GM12872 (cell line): Measurements from ENCODE around the gene CCDC32.

Source experiments
- TF ChIP-seq, protein P1 (sequence below): IDR thresholded peaks from 3 replicates; pipeline ENCODE4 v1.5.1; 2011; ENCODE audit warnings: low read depth, mild to moderate bottlenecking, low read length, moderate library complexity; ENCODE audit not compliant: insufficient read depth

CCDC32 gene

DNA sequence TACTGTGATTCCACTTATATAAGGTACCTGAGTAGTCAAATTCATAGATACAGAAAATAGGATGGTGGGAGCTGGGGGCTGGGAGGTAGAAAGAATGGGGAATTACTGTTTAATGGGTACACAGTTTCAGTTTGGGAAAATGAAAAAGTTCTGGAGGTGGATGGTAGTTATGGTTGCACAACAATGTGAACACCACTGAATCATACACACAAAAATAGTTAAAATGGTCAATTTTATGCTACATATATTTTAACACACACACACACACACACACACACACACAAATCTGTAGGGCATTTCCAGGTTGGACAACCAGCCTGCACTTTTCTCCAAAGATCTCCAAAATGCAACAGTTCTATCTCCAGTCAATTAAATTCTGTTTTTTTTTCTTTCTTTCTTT, 1.4 kb downstream of the CCDC32 start:
- TF ChIP-seq, protein P1, sequence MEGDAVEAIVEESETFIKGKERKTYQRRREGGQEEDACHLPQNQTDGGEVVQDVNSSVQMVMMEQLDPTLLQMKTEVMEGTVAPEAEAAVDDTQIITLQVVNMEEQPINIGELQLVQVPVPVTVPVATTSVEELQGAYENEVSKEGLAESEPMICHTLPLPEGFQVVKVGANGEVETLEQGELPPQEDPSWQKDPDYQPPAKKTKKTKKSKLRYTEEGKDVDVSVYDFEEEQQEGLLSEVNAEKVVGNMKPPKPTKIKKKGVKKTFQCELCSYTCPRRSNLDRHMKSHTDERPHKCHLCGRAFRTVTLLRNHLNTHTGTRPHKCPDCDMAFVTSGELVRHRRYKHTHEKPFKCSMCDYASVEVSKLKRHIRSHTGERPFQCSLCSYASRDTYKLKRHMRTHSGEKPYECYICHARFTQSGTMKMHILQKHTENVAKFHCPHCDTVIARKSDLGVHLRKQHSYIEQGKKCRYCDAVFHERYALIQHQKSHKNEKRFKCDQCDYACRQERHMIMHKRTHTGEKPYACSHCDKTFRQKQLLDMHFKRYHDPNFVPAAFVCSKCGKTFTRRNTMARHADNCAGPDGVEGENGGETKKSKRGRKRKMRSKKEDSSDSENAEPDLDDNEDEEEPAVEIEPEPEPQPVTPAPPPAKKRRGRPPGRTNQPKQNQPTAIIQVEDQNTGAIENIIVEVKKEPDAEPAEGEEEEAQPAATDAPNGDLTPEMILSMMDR = no peak

DNA sequence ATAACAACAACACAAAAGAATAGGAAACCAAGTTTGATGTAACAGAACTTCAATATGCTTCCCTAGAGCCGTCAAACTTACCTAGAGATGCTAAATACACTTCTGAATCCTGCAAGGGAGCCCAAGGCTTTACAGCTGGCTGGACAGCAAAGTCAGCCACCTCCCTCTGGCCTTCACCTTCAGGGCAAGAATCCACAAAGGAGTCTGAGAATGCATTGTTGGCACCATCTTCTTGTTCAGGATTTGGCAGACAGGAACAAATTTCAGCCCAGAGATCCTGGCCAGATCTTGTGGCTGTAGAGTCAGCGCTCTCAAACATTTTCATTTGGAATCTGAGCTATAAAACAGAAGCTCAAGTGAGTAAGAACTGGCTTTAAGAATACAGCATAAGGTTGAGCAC, 2.2 kb downstream of the CCDC32 start:
- TF ChIP-seq, protein P1 = no peak

DNA sequence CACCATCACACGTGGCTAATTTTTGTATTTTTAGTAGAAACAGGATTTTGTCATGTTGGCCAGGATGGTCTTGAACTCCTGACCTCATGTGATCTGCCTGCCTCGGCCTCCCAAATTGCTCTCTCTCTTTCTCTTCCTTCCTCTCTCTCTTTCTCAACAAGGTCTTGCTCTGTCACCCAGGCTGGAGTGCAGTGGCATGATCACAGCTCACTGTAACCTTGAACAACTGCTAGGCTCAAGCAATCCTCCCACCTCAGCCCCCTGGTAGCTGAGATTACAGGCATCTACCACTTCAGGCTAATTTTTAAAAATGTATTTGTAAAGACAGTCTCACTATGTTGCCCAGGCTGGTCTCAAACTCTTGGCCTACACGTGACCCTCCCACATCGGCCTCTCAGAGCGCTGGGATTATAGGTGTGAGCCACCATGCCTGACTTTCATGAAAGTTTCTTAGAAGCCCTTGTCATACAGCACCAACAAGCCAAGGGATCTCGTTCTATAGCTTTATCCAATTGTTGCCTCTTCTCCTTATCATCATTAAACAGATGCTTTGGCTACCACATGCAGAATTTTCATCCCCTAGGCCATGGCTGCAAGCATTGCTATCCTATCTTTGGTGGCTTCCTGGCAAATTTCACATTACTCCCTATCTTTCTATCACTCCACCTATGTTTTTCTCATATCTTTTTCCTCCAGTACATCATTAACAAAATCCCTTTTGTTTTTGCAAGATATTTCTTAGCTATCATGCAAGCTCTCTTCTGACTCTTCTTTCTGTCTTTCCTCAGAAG, 5.7 kb downstream of the CCDC32 start:
- TF ChIP-seq, protein P1 = no peak

DNA sequence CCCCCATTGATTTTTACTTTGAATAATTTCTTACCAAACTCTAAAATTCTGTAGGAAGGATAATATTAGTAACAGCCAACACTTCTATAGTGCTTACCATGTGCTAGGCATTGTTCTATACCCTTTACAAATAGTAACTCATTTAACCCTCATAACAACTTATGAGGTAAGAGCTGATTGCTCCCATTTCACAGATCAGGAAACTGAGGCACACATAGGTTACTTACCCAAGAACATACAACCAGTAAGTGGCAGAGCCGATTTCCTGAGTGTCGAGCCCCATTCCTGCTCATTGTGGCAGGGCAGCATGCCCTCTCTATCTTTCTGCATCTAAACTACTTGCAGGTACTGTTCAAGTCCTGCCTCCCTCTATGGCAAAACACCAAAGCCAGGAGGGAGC, 9.0 kb downstream of the CCDC32 start:
- TF ChIP-seq, protein P1 = no peak

DNA sequence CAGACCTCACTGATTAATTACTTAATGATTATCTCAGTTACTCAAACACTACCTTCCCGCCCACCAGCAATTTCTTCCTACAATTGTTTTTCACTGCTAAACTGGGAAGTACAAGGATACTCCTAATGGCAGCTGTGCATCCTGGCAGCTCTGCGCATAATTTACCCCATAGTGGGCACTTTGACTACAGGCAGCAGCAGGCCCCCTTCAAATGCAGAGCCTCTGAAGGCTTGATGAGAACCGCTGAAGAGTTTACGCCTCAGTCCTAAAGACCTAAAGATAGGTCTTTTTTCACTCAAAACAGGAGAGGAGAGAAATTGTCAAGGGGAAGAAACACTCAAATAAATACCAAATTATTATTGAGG, 10.7 kb downstream of the CCDC32 start:
- TF ChIP-seq, protein P1 = no peak

DNA sequence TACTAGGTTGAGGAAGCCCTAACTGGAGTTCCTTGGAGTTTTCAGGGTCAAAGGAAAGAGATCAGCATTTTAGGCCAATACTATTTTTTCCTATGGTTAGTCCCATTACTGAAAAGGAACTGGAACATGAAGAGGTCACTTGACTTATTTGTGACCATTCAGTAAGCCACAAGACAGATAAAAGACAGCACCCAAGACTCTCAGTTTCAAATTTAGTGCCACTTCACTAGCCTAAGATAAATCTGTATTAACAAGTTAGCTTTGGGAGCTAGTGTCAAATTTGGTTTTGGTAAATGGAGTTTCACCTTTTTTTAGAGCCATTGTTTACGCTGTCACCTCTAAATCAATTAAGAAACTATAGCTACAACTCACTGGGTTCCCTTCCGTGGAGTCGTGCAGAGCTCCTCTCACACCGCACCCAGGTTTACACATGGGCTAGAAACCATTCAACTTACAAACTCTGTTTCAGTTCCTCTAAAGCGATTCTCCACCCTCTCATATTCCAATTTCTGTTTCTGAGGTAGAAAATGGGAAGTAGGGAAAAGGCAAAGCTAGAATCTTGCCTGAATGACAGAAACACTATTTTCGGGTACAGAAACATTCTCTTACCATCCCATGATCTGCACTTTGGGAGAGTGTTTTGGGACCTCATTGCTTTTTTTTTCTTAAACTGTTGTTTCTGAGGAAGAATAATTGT, 14.4 kb downstream of the CCDC32 start:
- TF ChIP-seq, protein P1 = no peak

DNA sequence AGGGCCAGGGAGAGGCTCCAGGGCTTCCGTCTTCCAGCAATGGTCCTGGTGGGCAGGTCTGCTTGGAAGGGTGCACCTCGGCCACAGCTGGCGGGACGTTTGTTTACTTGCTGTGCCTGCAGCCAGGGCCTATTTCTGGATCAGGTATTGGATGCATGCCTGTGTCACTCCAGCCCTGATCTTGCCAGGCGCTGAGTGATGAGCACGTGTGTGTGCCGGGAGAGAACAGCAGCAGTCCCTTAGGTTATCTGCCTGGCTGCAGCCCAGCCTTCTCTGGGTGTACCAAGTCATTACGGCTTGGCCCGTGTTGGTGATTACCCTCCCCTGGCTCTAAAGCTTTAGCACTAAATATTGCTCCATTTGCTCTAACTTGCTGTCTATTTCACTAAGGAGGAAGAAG, 14.9 kb downstream of the CCDC32 start:
- TF ChIP-seq, protein P1 = no peak
